HCT116 (cell line): Measurements from ENCODE around the gene TTR. TPM values are rescaled to one million over a fixed set of nuclear protein-coding genes. Genes with fewer than 3 reads are reported as not detected.

Experiments
- ATAC-seq: fragments of 200-7000 bp; cut with Tn5 transposase; 2 replicates; pipeline ENCODE4 v1.9.1; 2020; ENCODE audit warnings: mild to moderate bottlenecking, moderate library complexity
- BruUV-seq: library from RNA; stranded (reverse); fragments of 400-500 nt; replicated peaks from 2 replicates; lab custom pipeline; 2021; lab: Mats Ljungman, UMichigan
- CTCF ChIA-PET: fragments of 300-600 bp; sonication (Branson Sonifier 250); formaldehyde crosslinking; loops from one replicate; lab custom pipeline; 2021; ENCODE audit warnings: antibody characterized with exemption; lab: Charles Lee
- POLR2A ChIA-PET: fragments of 300-600, 350-600 bp; sonication (Branson Sonifier 250); formaldehyde crosslinking; loops from one replicate; lab custom pipeline; 2021; ENCODE audit warnings: antibody characterized with exemption; lab: Charles Lee
- RAD21 ChIA-PET, 2 experiments: fragments of 300-600 bp; sonication (Branson Sonifier 250); formaldehyde crosslinking; loops; one replicate each; lab custom pipeline; 2023; ENCODE audit warnings: low total read pairs in 2 of 2; ENCODE audit not compliant: uncharacterized antibody in 2 of 2, unreplicated experiment in 2 of 2, low non-redundant PET in 1 of 2; lab: Charles Lee
- DNase-seq: peaks from one replicate; pipeline ENCODE4 v3.0.0-alpha.2; 2010; ENCODE audit warnings: low read depth, low spot score
- H2AFZ ChIP-seq: fragments of 200-600 bp; shearing (Covaris generic), sonication (generic); 2 replicates; pipeline ENCODE4 v1.6.1; 2017; ENCODE audit warnings: low read depth, mixed run types, mixed read lengths, antibody characterized with exemption, low read length; ENCODE audit not compliant: poor library complexity, severe bottlenecking
- H3K27ac ChIP-seq: 2 replicates; pipeline ENCODE4 v1.5.1; 2012; ENCODE audit warnings: low read depth, low read length
- H3K27me3 ChIP-seq: fragments of 200-600 bp; sonication (generic); 2 replicates; pipeline ENCODE4 v1.6.1; 2016; ENCODE audit warnings: mixed run types, low read length, mixed read lengths; ENCODE audit not compliant: insufficient read depth
- H3K36me3 ChIP-seq, 2 experiments: fragments of 200-500 bp in 1 of 2; fragments of 200-600 bp in 1 of 2; sonication (Bioruptor generic) in 1 of 2; sonication (generic) in 1 of 2; 2 replicates each; pipeline versions ENCODE4 v1.5.1 to v1.6.1; 2014 to 2016; ENCODE audit warnings: low read length in 2 of 2, inconsistent platforms in 1 of 2, mixed read lengths in 1 of 2, mixed run types in 1 of 2; ENCODE audit not compliant: insufficient read depth in 2 of 2, control insufficient read depth in 1 of 2
- H3K4me1 ChIP-seq, 2 experiments: fragments of 200-600 bp in 1 of 2; sonication (generic) in 1 of 2; 2 replicates each; pipeline versions ENCODE4 v1.5.1 to v1.6.1; 2012 to 2017; ENCODE audit warnings: low read length in 2 of 2, inconsistent platforms in 1 of 2, mild to moderate bottlenecking in 1 of 2, mixed read lengths in 1 of 2, mixed run types in 1 of 2, moderate library complexity in 1 of 2; ENCODE audit not compliant: insufficient read depth in 2 of 2, control insufficient read depth in 1 of 2
- H3K4me2 ChIP-seq: fragments of 200-600 bp; sonication (generic); 2 replicates; pipeline ENCODE4 v1.6.1; 2017; ENCODE audit warnings: mixed run types, low read length, mixed read lengths
- H3K4me3 ChIP-seq, 2 experiments: fragments of 200-600 bp in 1 of 2; sonication (generic) in 1 of 2; replicated peaks in 1 of 2; 2 replicates each; pipeline ENCODE4 v1.5.1; 2011 to 2016; ENCODE audit warnings: low read length in 2 of 2, control low read depth in 1 of 2, low read depth in 1 of 2, mild to moderate bottlenecking in 1 of 2, mixed read lengths in 1 of 2, mixed run types in 1 of 2
- H3K79me2 ChIP-seq: fragments of 200-600 bp; sonication (generic); 2 replicates; pipeline ENCODE4 v1.6.1; 2017; ENCODE audit warnings: mild to moderate bottlenecking, mixed run types, low read length, moderate library complexity, mixed read lengths; ENCODE audit not compliant: insufficient read depth
- H3K9ac ChIP-seq: fragments of 200-600 bp; sonication (generic); 2 replicates; pipeline ENCODE4 v1.6.1; 2016; ENCODE audit warnings: low read length, mixed read lengths
- H3K9me2 ChIP-seq: fragments of 200-600 bp; sonication (generic), shearing (Covaris generic); 2 replicates; pipeline ENCODE4 v1.6.1; 2017; ENCODE audit warnings: mixed run types, mild to moderate bottlenecking, moderate library complexity; ENCODE audit not compliant: insufficient read depth
- H3K9me3 ChIP-seq, 2 experiments: fragments of 200-500 bp in 1 of 2; fragments of 200-600 bp in 1 of 2; sonication (Bioruptor generic) in 1 of 2; sonication (generic) in 1 of 2; 2 replicates each; pipeline ENCODE4 v1.6.1; 2014 to 2017; ENCODE audit warnings: low read length in 2 of 2, mixed read lengths in 2 of 2, inconsistent platforms in 1 of 2, low read depth in 1 of 2, mild to moderate bottlenecking in 1 of 2, mixed run types in 1 of 2, moderate library complexity in 1 of 2; ENCODE audit not compliant: control insufficient read depth in 1 of 2, insufficient read depth in 1 of 2
- H4K20me1 ChIP-seq: fragments of 200-600 bp; sonication (generic), shearing (Covaris generic); 2 replicates; pipeline ENCODE4 v1.6.1; 2017; ENCODE audit warnings: mixed run types, mild to moderate bottlenecking, moderate library complexity; ENCODE audit not compliant: insufficient read depth
- ATF3 ChIP-seq: IDR thresholded peaks from 2 replicates; pipeline ENCODE4 v1.6.1; 2012
- CBX3 ChIP-seq: IDR thresholded peaks from 2 replicates; pipeline ENCODE4 v1.6.1; 2012; ENCODE audit warnings: low read depth
- CEBPB ChIP-seq: IDR thresholded peaks from 2 replicates; pipeline ENCODE4 v1.6.1; 2012; ENCODE audit warnings: low read depth
- CTCF ChIP-seq, 3 experiments: fragments of 200-600 bp in 1 of 3; sonication (generic) in 1 of 3; IDR thresholded peaks in 2 of 3; conservative IDR thresholded peaks in 1 of 3; 2 replicates each; pipeline ENCODE4 v1.5.1; 2012 to 2017; ENCODE audit warnings: low read depth in 2 of 3, low read length in 2 of 3, antibody characterized with exemption in 1 of 3, borderline replicate concordance in 1 of 3, control low read depth in 1 of 3, mild to moderate bottlenecking in 1 of 3, mixed read lengths in 1 of 3, mixed run types in 1 of 3, moderate library complexity in 1 of 3; ENCODE audit not compliant: insufficient read depth in 1 of 3
- EGR1 ChIP-seq: IDR thresholded peaks from 2 replicates; pipeline ENCODE4 v1.6.1; 2012; ENCODE audit warnings: low read depth
- ELF1 ChIP-seq: IDR thresholded peaks from 2 replicates; pipeline ENCODE4 v1.6.1; 2012; ENCODE audit warnings: low read depth, borderline replicate concordance
- FOSL1 ChIP-seq: IDR thresholded peaks from 2 replicates; pipeline ENCODE4 v1.6.1; 2012; ENCODE audit warnings: low read depth
- JUND ChIP-seq: IDR thresholded peaks from 2 replicates; pipeline ENCODE4 v1.6.1; 2012
- MAX ChIP-seq: IDR thresholded peaks from 2 replicates; pipeline ENCODE4 v1.6.1; 2012
- POLR2A ChIP-seq: IDR thresholded peaks from 2 replicates; pipeline ENCODE4 v1.7.0; 2011; ENCODE audit warnings: borderline replicate concordance; ENCODE audit not compliant: insufficient read depth, insufficient read length; ENCODE audit errors: extremely low read depth
- POLR2AphosphoS5 ChIP-seq: IDR thresholded peaks from 2 replicates; pipeline ENCODE4 v1.6.1; 2011; ENCODE audit warnings: mild to moderate bottlenecking, low read depth, low read length, moderate library complexity
- RAD21 ChIP-seq: IDR thresholded peaks from 2 replicates; pipeline ENCODE4 v1.6.1; 2012; ENCODE audit warnings: low read depth, mild to moderate bottlenecking
- REST ChIP-seq: IDR thresholded peaks from 2 replicates; pipeline ENCODE4 v1.6.1; 2012; ENCODE audit warnings: low read depth
- SP1 ChIP-seq: IDR thresholded peaks from 2 replicates; pipeline ENCODE4 v1.6.1; 2012; ENCODE audit warnings: low read depth
- SRF ChIP-seq: IDR thresholded peaks from 2 replicates; pipeline ENCODE4 v1.6.1; 2012; ENCODE audit warnings: low read depth
- ZBTB33 ChIP-seq: IDR thresholded peaks from 2 replicates; pipeline ENCODE4 v1.6.1; 2011; ENCODE audit warnings: mild to moderate bottlenecking, low read length, moderate library complexity; ENCODE audit not compliant: insufficient replicate concordance; ENCODE audit errors: extremely low read depth
- ZNF274 ChIP-seq: fragments of 200-500 bp; sonication (Bioruptor generic); IDR thresholded peaks from 2 replicates; pipeline ENCODE4 v1.6.1; 2014; ENCODE audit warnings: mild to moderate bottlenecking, low read depth, low read length, inconsistent platforms
- intact Hi-C: fragments of 100-400 bp; cut with micrococcal nuclease; formaldehyde crosslinking; loops from 2 replicates; pipeline ENCODE4 v1.10.0; 2022
- total RNA-seq: library from RNA; stranded (reverse); gene quantifications from one replicate; pipeline ENCODE4 v1.2.1, GENCODE V29; 2021; ENCODE audit not compliant: unreplicated experiment

The TTR gene
- total RNA-seq, 1 experiment from 2014 or later = 1.2 TPM

- TF ChIP-seq REST = no peak
- no peak for TF ChIP-seq RAD21
- TF ChIP-seq MAX = no peak
- TF ChIP-seq EGR1 = no peak
- TF ChIP-seq JUND = no peak
- TF ChIP-seq POLR2AphosphoS5 = no peak
- no peak for TF ChIP-seq CEBPB
- no peak for TF ChIP-seq FOSL1
- TF ChIP-seq CBX3 = no peak
- no peak for TF ChIP-seq ELF1
- TF ChIP-seq CTCF (IDR thresholded peaks at IDR 0.05 in 2 of 3, conservative IDR thresholded peaks at IDR 0.05 in 1 of 3; ENCODE audit: borderline replicate concordance in 1 of 3, insufficient read depth in 1 of 3, low read depth in 2 of 3, low read length in 2 of 3) = no peak
- no peak for TF ChIP-seq ATF3
- TF ChIP-seq SP1 = no peak
- no peak for TF ChIP-seq SRF
- TF ChIP-seq ZBTB33 = no peak
- TF ChIP-seq ZNF274 = no peak
- no peak for TF ChIP-seq POLR2A
- BruUV-seq = no TSS peak
- Histone ChIP-seq H3K4me2 (no peak overlapping the region), H3K36me3 (no peaks in the 10 kb centered on the region), H3K79me2 (no peaks in the 10 kb centered on the region), H3K9me2 (no peaks in the 10 kb centered on the region; the same call in 1 of the 2 replicates), H2AFZ (no peak overlapping the region), H3K9ac (no peak overlapping the region), H3K27ac (no peak overlapping the region), H3K27me3 (no peaks in the 10 kb centered on the region), H3K9me3 (no peaks in the 10 kb centered on the region), H3K4me1 (no peaks in the 10 kb centered on the region), H4K20me1 (no peaks in the 10 kb centered on the region), H3K4me3 (no peak overlapping the region)
- POLR2A ChIA-PET = no interaction called here
- CTCF ChIA-PET = no interaction called here
- ATAC-seq = no peak
- RAD21 ChIA-PET = no interaction called here
- intact Hi-C loops = no loop called here
- DNase-seq = no peak
Measured at GRCh38 chr18:31637445-31637844, 45.8 kb downstream of the TTR start.
